ENCODE data around the gene CDH23.

CDH23 gene

GRCh38 chr10:71635251-71635866, 238.6 kb downstream of the CDH23 start:
- peaks cover 0 to 15% of the 10 kb centered on the region in 2 donors for H3K27me3 ChIP-seq
- peaks cover 0 to 5% (median 0%) of the 10 kb centered on the region in 4 donors for H3K4me1 ChIP-seq
- H3K36me3 ChIP-seq: no peaks in the 10 kb centered on the region
- intact Hi-C loops (cut with DNase I; ENCODE audit: low total_unique reads): no loop called here
- no peak overlapping the region for H3K4me3 ChIP-seq
- DNase-seq: no peak
- no peak overlapping the region for H3K27ac ChIP-seq
- TF ChIP-seq CTCF (IDR thresholded peaks at IDR 0.05): no peak
- H3K9me3 ChIP-seq: no peaks in the 10 kb centered on the region

- Histone ChIP-seq H3K36me3 (no peaks in the 10 kb centered on the region), H3K4me1 (peaks cover 0 to 5% (median 0%) of the 10 kb centered on the region in 4 donors), H3K9me3 (no peaks in the 10 kb centered on the region), H3K27me3 (peaks cover 0 to 15% of the 10 kb centered on the region in 2 donors), H3K4me3 (no peak overlapping the region), H3K27ac (no peak overlapping the region)
- no peak for DNase-seq
- intact Hi-C loops (cut with DNase I; ENCODE audit: low total_unique reads): no loop called here
- no peak for TF ChIP-seq CTCF (IDR thresholded peaks at IDR 0.05)
Observed at GRCh38 chr10:71635867-71636266, 239.1 kb downstream of the CDH23 start.

- Histone ChIP-seq H3K27me3 (peaks cover 0 to 11% of the 10 kb centered on the region in 2 donors), H3K27ac (no peak overlapping the region), H3K9me3 (no peaks in the 10 kb centered on the region), H3K4me1 (peaks cover 0 to 5% (median 0%) of the 10 kb centered on the region in 4 donors), H3K36me3 (no peaks in the 10 kb centered on the region), H3K4me3 (no peak overlapping the region)
- DNase-seq: no peak
- no peak for TF ChIP-seq CTCF (IDR thresholded peaks at IDR 0.05)
- intact Hi-C loops (cut with DNase I; ENCODE audit: low total_unique reads): no loop called here
Observed at GRCh38 chr10:71636588-71636987, 239.9 kb downstream of the CDH23 start.

- Histone ChIP-seq H3K27ac (no peak overlapping the region), H3K4me3 (no peak overlapping the region), H3K36me3 (no peaks in the 10 kb centered on the region), H3K27me3 (peaks cover 0 to 4% of the 10 kb centered on the region in 2 donors), H3K4me1 (peaks cover 0 to 5% (median 0%) of the 10 kb centered on the region in 4 donors), H3K9me3 (no peaks in the 10 kb centered on the region)
- no peak for TF ChIP-seq CTCF (IDR thresholded peaks at IDR 0.05)
- DNase-seq: no peak
- intact Hi-C loops (cut with DNase I; ENCODE audit: low total_unique reads): no loop called here
Observed at GRCh38 chr10:71637305-71637704, 240.6 kb downstream of the CDH23 start.

- TF ChIP-seq CTCF (IDR thresholded peaks at IDR 0.05): no peak
- no peak for DNase-seq
- no peak overlapping the region for H3K4me3 ChIP-seq
- no peaks in the 10 kb centered on the region for H3K9me3 ChIP-seq
- H3K4me1 ChIP-seq: peaks cover 0 to 5% (median 0%) of the 10 kb centered on the region in 4 donors
- intact Hi-C loops (cut with DNase I; ENCODE audit: low total_unique reads): no loop called here
- no peak overlapping the region for H3K27ac ChIP-seq
- H3K36me3 ChIP-seq: no peaks in the 10 kb centered on the region
- H3K27me3 ChIP-seq: peaks cover 0 to 7% of the 10 kb centered on the region in 2 donors
Observed at GRCh38 chr10:71638064-71638821, 241.5 kb downstream of the CDH23 start.
